22Rv1 (cell line): ENCODE results near the gene RSRP1.
"Not testable (repeated sequence)": the region's sequence is repeated elsewhere in the genome, so short reads cannot be mapped to it uniquely, and the experiment has no call there.

Experiments used
- H3K27ac ChIP-seq: fragments of 450-650 bp; 2 replicates; pipeline ENCODE4 v1.5.1; 2017
- ZFX ChIP-seq: fragments of 450-650 bp; IDR thresholded peaks from 2 replicates; pipeline ENCODE4 v1.6.1; 2017; ENCODE audit warnings: antibody characterized with exemption, borderline replicate concordance
- TF ChIP-seq, protein P1 (sequence below): fragments of 450-650 bp; IDR thresholded peaks from 2 replicates; pipeline ENCODE4 v1.5.1; 2017; ENCODE audit warnings: mild to moderate bottlenecking

RSRP1 gene

DNA sequence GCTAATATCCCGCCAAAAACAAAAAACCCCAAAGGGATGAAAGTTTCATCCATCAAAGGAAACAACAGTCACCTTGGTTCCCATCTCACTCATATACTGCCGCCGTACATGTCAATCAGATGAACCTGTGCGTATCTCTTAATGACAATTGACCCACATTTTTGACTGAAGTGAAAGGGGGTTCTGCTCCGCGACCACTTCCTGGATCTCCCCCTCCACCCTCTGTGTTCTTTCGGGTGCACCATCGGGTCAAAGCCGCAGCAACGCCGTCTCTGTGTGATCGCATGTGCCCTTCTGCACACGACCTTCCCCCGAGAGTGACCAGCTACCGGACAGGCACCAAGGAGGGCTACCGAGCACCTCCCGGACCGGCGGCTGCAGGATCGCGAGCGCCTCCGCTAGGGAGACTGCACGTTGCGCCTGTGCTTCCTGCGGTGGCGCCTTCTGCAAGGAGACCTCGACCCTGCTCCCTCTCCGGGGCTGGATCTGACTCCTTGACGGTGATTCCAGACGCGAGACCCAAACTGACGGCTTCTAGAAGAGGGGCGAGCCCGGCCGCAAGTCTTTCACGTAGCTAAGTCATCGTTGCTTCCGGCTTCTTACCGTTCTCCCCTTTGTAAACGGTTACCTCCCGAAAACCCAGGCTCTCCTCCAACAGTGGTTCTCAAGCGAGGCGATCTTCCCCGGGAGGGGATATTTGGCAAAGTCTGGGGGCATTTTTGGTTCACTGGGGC, 19.5 kb upstream of the RSRP1 start:
- H3K27ac ChIP-seq: not testable (repeated sequence)
- TF ChIP-seq, protein P1, sequence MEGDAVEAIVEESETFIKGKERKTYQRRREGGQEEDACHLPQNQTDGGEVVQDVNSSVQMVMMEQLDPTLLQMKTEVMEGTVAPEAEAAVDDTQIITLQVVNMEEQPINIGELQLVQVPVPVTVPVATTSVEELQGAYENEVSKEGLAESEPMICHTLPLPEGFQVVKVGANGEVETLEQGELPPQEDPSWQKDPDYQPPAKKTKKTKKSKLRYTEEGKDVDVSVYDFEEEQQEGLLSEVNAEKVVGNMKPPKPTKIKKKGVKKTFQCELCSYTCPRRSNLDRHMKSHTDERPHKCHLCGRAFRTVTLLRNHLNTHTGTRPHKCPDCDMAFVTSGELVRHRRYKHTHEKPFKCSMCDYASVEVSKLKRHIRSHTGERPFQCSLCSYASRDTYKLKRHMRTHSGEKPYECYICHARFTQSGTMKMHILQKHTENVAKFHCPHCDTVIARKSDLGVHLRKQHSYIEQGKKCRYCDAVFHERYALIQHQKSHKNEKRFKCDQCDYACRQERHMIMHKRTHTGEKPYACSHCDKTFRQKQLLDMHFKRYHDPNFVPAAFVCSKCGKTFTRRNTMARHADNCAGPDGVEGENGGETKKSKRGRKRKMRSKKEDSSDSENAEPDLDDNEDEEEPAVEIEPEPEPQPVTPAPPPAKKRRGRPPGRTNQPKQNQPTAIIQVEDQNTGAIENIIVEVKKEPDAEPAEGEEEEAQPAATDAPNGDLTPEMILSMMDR: peak; percentile 36

DNA sequence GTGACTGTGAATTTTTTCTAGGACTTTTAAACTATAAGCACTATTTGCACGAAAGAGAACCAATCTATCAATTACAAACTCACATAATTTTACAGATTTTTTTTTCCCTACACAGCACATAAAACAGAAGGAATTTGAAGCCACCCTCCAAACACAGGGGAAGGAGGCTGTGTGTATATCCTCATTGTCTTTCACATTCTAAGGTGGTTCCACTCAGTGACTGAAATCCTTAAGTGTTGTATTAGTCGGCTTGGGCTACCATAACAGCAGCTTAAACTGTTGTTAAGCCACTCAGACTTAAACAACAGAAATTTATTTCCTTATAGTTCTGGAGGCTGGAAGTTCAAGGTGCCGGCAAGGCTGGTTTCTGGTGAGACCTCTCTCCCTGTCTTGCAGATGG, 13.1 kb upstream of the RSRP1 start:
- H3K27ac ChIP-seq: not testable (repeated sequence)

DNA sequence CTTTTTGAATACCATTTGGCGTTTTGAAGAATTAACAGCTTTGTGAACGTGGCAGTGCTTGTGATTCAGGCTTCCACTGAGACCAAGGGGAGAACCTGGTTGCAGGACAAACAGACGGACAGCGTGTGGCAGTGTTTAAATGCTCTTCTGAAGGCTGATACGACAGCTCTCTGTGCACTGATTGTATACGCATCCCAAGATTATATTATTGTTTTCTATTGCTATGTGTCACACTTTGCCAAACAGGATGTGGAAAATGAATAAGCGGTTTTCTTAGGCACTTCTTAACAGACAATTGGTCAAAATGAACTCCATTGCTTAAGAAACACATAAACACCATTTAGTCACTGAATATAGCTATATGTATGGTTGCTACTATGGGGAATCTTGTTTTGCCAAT, 12.6 kb upstream of the RSRP1 start:
- TF ChIP-seq, protein P1: peak; percentile 20
- H3K27ac ChIP-seq: not testable (repeated sequence)

DNA sequence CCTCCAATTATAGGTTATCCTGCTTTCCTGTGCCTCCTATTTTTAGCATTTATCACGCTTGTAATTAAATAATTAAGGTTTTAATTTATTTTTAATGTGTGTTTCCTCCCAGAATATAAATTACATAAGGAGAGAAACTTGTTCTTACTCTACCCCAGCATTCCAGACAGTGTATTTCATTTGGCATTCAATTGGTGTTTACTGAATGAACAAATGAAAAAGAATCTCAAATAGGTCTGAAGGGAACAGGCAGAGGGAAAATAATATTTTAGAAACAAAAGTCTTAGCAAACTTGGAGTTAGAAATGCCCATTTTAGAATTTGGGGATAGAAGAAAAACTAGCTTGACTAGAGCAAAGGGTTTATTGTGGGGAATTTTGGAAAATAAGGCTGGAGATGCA, 9.9 kb upstream of the RSRP1 start:
- no peak overlapping the region for H3K27ac ChIP-seq
- no peak for TF ChIP-seq ZFX
- TF ChIP-seq, protein P1: no peak

DNA sequence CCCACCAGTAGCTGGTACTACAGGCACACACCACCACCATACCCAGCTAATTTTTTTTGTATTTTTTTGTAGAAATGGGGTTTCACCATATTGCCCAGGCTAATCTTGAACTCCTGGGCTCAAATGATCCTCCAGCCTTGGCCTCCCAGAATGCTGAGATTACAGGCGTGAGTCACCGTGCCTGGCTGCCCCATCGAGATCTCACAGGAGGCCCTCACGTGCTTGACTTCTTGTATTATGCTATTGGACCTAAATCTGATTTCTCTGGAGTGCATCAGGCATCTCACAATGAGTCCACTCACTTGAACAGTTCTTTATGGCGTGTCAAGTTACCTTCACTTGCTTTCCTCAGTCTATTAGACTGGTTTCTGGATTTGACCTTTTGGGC, 9.3 kb upstream of the RSRP1 start:
- H3K27ac ChIP-seq: no peak overlapping the region
- TF ChIP-seq, protein P1: no peak
- TF ChIP-seq ZFX: no peak

DNA sequence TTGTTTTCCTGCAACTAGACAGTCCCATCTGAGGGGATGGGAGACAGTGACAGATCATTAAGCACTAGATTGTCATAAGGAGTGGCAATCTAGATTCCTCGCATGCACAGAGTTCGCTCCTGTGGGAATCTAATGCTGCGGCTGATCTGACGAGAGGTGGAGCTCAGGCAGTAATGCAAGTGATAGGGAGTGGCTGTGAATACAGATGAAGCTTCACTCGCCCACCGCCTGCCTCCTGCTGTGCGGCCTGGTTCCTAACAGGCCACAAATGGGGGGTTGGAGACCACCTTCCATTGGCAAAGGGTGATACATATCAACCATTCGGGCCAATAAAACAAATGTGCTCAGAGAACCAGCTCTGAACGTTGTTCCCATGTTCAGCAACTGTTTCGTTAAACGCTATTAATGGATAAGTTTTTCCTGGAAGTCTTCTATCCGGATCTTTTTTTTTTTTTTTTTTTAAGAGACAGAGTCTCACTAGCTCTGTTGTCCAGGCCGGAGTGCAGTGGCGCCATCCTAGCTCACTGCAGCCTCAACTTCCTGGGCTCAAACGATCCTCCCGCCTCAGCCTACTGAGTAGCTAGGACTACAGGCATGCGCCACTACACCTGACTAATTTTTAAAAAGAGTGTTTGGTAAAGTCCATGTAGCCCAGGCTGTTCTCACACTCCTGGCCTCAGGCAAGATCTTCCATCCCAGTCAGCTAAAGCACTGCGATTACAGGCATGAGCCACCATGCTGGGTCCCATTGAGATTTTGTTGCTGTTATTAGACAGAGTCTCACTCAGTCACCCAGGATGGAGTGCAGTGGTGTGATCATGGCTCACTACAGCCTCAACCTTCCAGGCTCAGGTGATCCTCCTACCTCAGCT, 8.7 kb upstream of the RSRP1 start:
- TF ChIP-seq, protein P1: no peak
- no peak for TF ChIP-seq ZFX
- H3K27ac ChIP-seq: no peak overlapping the region

DNA sequence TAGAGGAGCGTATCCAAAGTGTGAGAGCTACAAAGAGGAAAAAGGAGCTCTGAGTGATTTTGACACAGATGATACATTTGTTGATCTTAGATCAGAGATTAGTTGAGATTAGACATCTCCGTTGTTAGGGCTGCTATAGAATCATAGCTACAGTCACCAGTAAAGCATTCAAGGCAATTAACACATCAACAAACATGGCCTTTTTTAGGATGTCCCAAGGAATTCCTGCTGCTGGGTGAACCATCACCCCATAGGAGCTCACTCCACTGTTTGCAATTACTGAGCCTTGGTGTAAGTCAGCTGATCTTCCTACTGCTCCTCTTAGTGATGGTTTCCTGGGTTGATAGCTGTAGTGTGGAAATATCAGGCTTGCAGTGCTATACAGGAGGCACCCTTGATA, 6.7 kb upstream of the RSRP1 start:
- TF ChIP-seq, protein P1: no peak
- no peak for TF ChIP-seq ZFX
- H3K27ac ChIP-seq: peak overlapping the region; percentile 27
